MCF 10A (cell line): ENCODE data around the gene SYT6. TPM values are rescaled to one million over a fixed set of nuclear protein-coding genes. Genes with fewer than 3 reads are reported as not detected.

Source experiments
- BruUV-seq: library from RNA; stranded (reverse); fragments of 400-500 nt; replicated peaks from 2 replicates; lab custom pipeline; 2021; lab: Mats Ljungman, UMichigan
- CTCF ChIA-PET: fragments of 300-600 bp; sonication (Branson Sonifier 250); formaldehyde crosslinking; extraction: SDS; loops from one replicate; lab custom pipeline; 2021; ENCODE audit warnings: antibody characterized with exemption, inconsistent platforms; lab: Yijun Ruan, JAX
- POLR2A ChIA-PET: fragments of 300-600, 350-650 bp; sonication (Branson Sonifier 250); formaldehyde crosslinking; extraction: SDS; loops from one replicate; lab custom pipeline; 2020; ENCODE audit warnings: antibody characterized with exemption, inconsistent platforms; lab: Yijun Ruan, JAX
- DNase-seq: peaks from one replicate; pipeline ENCODE4 v3.0.0-alpha.2; 2018; ENCODE audit not compliant: unreplicated experiment
- H3K27ac Mint-ChIP-seq: one replicate; pipeline ENCODE4 v1.8.0; 2022; ENCODE audit warnings: mild to moderate bottlenecking, low read depth, mixed read lengths; ENCODE audit not compliant: unreplicated experiment
- H3K27me3 Mint-ChIP-seq: one replicate; pipeline ENCODE4 v1.8.0; 2022; ENCODE audit warnings: mixed read lengths; ENCODE audit not compliant: insufficient read depth, unreplicated experiment
- H3K36me3 Mint-ChIP-seq: one replicate; pipeline ENCODE4 v1.8.0; 2022; ENCODE audit warnings: mild to moderate bottlenecking, moderate library complexity, mixed read lengths; ENCODE audit not compliant: insufficient read depth, unreplicated experiment
- H3K4me1 Mint-ChIP-seq: one replicate; pipeline ENCODE4 v1.8.0; 2022; ENCODE audit warnings: mixed read lengths; ENCODE audit not compliant: insufficient read depth, unreplicated experiment
- H3K4me3 Mint-ChIP-seq: one replicate; pipeline ENCODE4 v1.8.0; 2022; ENCODE audit warnings: mild to moderate bottlenecking, moderate library complexity, mixed read lengths; ENCODE audit not compliant: unreplicated experiment
- H3K9me3 Mint-ChIP-seq: one replicate; pipeline ENCODE4 v1.8.0; 2022; ENCODE audit warnings: mixed read lengths; ENCODE audit not compliant: unreplicated experiment
- intact Hi-C: fragments of 100-400 bp; cut with micrococcal nuclease; formaldehyde crosslinking; loops from 2 replicates; pipeline ENCODE4 v1.14.1; 2022
- total RNA-seq: library from RNA; stranded (reverse); gene quantifications from 2 replicates; pipeline ENCODE4 v1.2.3, GENCODE V29; 2022
- TF ChIP-seq, protein P1 (sequence below): fragments of 200-600 bp; IDR thresholded peaks from one replicate; pipeline ENCODE4 v1.8.0; 2022; ENCODE audit warnings: antibody characterized with exemption, mild to moderate bottlenecking; ENCODE audit not compliant: unreplicated experiment

Gene SYT6
- total RNA-seq, 1 experiment from 2014 or later = not detected

DNA sequence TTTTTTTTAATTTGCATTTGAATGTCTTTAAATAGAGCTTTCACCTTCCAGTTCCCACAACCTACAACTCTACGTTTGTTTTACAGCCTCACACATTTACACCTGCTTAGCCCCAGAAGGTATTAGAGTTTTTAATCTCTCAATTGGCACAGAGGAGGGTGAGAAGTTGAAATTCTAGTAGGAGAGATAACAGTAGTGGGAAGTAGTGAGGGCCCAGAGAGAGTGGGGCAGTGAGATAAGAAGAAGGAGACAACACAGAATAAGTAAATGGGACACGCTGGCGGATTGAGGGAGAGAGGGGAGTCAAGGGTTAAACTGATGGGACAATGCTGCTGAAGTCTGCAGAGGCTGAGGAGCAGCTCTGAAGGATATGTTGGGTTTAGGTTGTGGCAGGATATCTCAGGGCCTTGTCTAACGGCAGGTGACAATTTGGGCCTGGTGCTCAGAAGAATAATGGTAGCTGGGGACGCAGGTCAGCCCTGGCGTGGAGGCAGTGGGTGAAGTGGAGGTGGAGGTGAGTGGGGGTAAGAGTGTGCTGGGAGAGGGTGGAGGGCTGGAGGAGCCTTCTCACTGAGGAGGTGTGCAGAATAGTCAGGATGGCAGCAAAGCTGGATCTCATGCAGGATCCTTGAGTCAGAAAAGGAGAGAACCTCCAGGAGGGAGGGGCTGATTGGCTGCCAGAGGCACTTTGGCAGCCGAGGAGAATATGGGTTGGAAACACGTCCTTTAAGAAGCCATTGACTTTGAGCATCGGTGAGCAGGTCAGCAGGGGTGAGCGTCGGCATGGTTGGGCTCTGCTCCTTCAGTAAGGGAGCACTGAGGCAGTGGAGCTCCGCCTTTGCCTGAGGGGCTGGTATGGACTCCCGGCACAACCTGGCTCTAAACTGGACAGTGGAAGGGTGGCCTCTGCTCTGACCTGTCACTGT lies 72.9 kb downstream of the SYT6 start:
- POLR2A ChIA-PET = no interaction called here
- Mint-ChIP-seq H3K36me3 (no peaks in the 10 kb centered on the region), H3K27me3 (peaks cover 21% of the 10 kb centered on the region), H3K4me1 (no peaks in the 10 kb centered on the region), H3K4me3 (no peak overlapping the region), H3K27ac (no peak overlapping the region), H3K9me3 (no peaks in the 10 kb centered on the region)
- CTCF ChIA-PET = interaction anchor here (0.6 to 2.7 kb wide), 3 partner anchors 18 to 202 kb away, joined by 3 to 10 read pairs (median 3); no protein-coding TSS in a partner anchor
- intact Hi-C loops = no loop called here
- BruUV-seq = no TSS peak
- no peak for DNase-seq
- TF ChIP-seq, protein P1, sequence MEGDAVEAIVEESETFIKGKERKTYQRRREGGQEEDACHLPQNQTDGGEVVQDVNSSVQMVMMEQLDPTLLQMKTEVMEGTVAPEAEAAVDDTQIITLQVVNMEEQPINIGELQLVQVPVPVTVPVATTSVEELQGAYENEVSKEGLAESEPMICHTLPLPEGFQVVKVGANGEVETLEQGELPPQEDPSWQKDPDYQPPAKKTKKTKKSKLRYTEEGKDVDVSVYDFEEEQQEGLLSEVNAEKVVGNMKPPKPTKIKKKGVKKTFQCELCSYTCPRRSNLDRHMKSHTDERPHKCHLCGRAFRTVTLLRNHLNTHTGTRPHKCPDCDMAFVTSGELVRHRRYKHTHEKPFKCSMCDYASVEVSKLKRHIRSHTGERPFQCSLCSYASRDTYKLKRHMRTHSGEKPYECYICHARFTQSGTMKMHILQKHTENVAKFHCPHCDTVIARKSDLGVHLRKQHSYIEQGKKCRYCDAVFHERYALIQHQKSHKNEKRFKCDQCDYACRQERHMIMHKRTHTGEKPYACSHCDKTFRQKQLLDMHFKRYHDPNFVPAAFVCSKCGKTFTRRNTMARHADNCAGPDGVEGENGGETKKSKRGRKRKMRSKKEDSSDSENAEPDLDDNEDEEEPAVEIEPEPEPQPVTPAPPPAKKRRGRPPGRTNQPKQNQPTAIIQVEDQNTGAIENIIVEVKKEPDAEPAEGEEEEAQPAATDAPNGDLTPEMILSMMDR = no peak

DNA sequence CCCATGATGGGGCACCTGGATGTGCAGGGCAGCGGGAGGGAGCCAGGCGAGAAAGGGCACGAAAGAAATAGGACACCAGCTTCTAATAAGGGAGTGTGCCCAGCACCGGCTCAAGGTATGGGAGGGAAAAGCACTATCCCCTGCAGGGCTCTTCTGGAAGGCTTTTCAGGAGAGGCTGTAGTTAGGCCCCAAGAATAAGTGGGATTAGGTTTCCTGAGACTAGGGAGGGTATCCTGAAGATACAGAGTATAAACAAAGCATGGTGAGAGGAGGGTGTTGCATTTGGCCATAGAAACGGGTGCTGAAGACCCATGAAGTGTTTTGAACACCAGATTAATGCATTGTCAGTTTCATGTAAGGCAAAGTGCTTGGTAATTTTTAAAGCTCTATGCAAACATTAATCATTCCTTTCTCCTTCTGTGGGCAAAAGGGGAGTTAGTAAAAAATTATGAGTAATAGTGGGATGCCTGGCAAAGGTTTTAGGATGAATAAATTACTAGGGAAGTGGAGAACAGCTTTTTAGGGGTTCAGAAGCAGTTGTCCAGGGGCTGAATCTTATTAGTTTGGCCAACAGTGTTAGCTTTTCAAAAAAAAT lies 74.0 kb downstream of the SYT6 start:
- no TSS peak for BruUV-seq
- no peaks in the 10 kb centered on the region for H3K36me3 Mint-ChIP-seq
- POLR2A ChIA-PET = no interaction called here
- H3K9me3 Mint-ChIP-seq = no peaks in the 10 kb centered on the region
- no peak overlapping the region for H3K4me3 Mint-ChIP-seq
- TF ChIP-seq, protein P1 = no peak
- intact Hi-C loops = no loop called here
- DNase-seq = no peak
- no peaks in the 10 kb centered on the region for H3K4me1 Mint-ChIP-seq
- H3K27me3 Mint-ChIP-seq = peaks cover 13% of the 10 kb centered on the region
- no peak overlapping the region for H3K27ac Mint-ChIP-seq
- CTCF ChIA-PET = interaction anchor here (0.6 to 1.4 kb wide), 3 partner anchors 88 to 203 kb away, joined by 3 read pairs; no protein-coding TSS in a partner anchor

DNA sequence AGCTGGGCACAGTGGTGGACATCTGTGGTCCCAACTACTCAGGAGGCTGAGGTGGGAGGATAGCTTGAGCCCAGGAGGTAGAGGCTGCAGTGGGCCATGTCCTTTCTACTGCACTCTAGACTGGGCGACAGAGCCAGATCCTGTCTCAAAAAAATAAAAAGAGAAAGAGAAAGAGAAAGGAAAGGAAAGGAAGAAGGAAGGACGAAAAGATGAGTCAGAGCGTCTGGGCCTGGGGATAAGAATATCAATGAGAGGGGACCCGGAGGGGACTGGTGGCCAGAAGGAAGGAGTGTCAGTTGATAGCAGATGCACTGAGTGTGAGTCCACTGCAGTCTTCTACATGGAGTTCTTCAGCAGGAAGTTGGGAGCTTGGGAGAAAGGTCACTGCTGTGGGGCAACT lies 75.6 kb downstream of the SYT6 start:
- BruUV-seq = no TSS peak
- POLR2A ChIA-PET = no interaction called here
- CTCF ChIA-PET = interaction anchor here (1.0 kb wide), 1 partner anchor 190 kb away, joined by 3 read pairs; no protein-coding TSS in a partner anchor
- H3K27ac Mint-ChIP-seq = no peak overlapping the region
- no peak overlapping the region for H3K4me3 Mint-ChIP-seq
- H3K27me3 Mint-ChIP-seq = peaks cover 13% of the 10 kb centered on the region
- H3K36me3 Mint-ChIP-seq = no peaks in the 10 kb centered on the region
- peaks cover 8% of the 10 kb centered on the region for H3K9me3 Mint-ChIP-seq
- no peaks in the 10 kb centered on the region for H3K4me1 Mint-ChIP-seq
- DNase-seq = no peak
- intact Hi-C loops = no loop called here
- TF ChIP-seq, protein P1 = no peak

DNA sequence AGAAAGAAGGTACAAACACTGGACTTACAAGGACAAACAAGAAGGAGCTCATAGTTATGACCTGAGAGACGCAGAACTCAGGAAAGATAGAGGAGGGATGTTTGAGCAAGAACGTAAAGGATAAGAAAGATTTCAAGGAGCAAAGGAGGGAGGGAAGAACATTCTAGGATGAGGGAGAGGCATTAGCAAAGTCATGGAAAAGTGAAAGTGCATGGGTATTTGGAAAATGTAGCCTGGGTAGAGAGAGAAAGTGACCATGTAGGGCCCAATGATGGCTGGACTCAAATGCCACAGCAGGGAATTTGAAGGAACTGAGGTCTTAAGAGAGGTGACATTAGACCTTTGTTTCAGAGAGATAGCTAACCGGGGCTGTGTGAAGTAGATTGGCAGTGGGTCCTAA lies 76.5 kb downstream of the SYT6 start:
- ChIA-PET POLR2A (no interaction called here), CTCF (interaction anchor here (1.0 kb wide), 1 partner anchor 191 kb away, joined by 3 read pairs; no protein-coding TSS in a partner anchor)
- intact Hi-C loops = no loop called here
- Mint-ChIP-seq H3K36me3 (no peaks in the 10 kb centered on the region), H3K4me3 (no peak overlapping the region), H3K27ac (no peak overlapping the region), H3K4me1 (no peaks in the 10 kb centered on the region), H3K9me3 (peaks cover 9% of the 10 kb centered on the region), H3K27me3 (peaks cover 13% of the 10 kb centered on the region)
- no TSS peak for BruUV-seq
- DNase-seq = no peak
- TF ChIP-seq, protein P1 = no peak
